ENCODE measurements around the gene CCDC91.
"Not testable (repeated sequence)": the region's sequence is repeated elsewhere in the genome, so short reads cannot be mapped to it uniquely, and the experiment has no call there.

CCDC91 gene

GRCh38 chr12:28374556-28374955 lies 184.3 kb downstream of the CCDC91 start:
- TF ChIP-seq, protein P1, sequence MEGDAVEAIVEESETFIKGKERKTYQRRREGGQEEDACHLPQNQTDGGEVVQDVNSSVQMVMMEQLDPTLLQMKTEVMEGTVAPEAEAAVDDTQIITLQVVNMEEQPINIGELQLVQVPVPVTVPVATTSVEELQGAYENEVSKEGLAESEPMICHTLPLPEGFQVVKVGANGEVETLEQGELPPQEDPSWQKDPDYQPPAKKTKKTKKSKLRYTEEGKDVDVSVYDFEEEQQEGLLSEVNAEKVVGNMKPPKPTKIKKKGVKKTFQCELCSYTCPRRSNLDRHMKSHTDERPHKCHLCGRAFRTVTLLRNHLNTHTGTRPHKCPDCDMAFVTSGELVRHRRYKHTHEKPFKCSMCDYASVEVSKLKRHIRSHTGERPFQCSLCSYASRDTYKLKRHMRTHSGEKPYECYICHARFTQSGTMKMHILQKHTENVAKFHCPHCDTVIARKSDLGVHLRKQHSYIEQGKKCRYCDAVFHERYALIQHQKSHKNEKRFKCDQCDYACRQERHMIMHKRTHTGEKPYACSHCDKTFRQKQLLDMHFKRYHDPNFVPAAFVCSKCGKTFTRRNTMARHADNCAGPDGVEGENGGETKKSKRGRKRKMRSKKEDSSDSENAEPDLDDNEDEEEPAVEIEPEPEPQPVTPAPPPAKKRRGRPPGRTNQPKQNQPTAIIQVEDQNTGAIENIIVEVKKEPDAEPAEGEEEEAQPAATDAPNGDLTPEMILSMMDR (IDR thresholded peaks at IDR 0.05; ENCODE audit: insufficient read depth, low read length, poor library complexity, severe bottlenecking): no peak
- Histone ChIP-seq H3K27me3 (replicated peaks; ENCODE audit: control insufficient read depth, insufficient read depth, low read length) (no peaks in the 10 kb centered on the region), H3K36me3 (ENCODE audit: control insufficient read depth, insufficient read depth, low read length) (no peaks in the 10 kb centered on the region), H3K4me3 (replicated peaks; ENCODE audit: low read depth, low read length) (no peak overlapping the region)
- no peak for DNase-seq (ENCODE audit: extremely low read depth, insufficient read length)

- DNase-seq (ENCODE audit: extremely low read depth, insufficient read length): no peak
- Histone ChIP-seq H3K4me3 (replicated peaks; ENCODE audit: low read depth, low read length) (no peak overlapping the region), H3K36me3 (ENCODE audit: control insufficient read depth, insufficient read depth, low read length) (no peaks in the 10 kb centered on the region), H3K27me3 (replicated peaks; ENCODE audit: control insufficient read depth, insufficient read depth, low read length) (no peaks in the 10 kb centered on the region)
- TF ChIP-seq, protein P1 (IDR thresholded peaks at IDR 0.05; ENCODE audit: insufficient read depth, low read length, poor library complexity, severe bottlenecking): no peak
These were observed 188.5 kb downstream of the CCDC91 start for GRCh38 chr12:28378736-28379135.

DNA sequence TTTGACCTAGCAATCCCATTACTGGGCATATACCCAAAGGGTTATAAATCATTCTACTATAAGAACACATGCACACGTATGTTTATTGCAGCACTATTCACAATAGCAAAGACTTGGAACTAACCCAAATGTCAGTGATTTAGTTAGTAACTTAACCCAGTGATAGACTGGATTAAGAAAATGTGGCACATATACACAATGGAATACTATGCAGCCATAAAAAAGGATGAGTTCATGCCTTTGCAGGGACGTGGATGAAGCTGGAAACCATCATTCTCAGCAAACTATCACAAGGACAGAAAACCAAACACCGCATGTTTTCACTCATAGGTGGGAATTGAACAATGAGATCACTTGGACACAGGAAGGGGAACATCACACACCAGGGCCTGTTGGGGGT lies 189.5 kb downstream of the CCDC91 start:
- DNase-seq (ENCODE audit: extremely low read depth, insufficient read length); H3K27me3 ChIP-seq (replicated peaks; ENCODE audit: control insufficient read depth, insufficient read depth, low read length); H3K4me3 ChIP-seq (replicated peaks; ENCODE audit: low read depth, low read length); H3K36me3 ChIP-seq (ENCODE audit: control insufficient read depth, insufficient read depth, low read length): not testable (repeated sequence)

DNA sequence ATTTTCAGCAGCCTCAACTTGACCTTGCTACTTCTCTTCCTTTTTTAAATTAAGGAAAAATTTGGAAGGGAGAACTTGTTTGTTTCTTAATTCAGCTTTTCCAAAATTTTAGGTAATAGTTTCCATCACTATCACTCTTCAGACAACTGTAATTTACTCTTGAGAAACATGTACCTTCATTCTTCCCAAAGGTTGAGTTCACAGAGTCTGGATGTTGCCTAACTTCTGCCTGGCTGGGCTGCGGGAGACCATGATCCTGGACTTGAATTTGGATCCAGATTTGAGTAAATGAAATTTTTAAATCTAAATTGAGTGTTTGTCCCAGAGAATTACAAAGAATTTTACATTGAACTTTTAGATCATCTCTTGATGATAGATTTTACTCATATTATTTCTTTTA lies 193.1 kb downstream of the CCDC91 start:
- Histone ChIP-seq H3K27me3 (replicated peaks; ENCODE audit: control insufficient read depth, insufficient read depth, low read length) (no peaks in the 10 kb centered on the region), H3K36me3 (ENCODE audit: control insufficient read depth, insufficient read depth, low read length) (no peaks in the 10 kb centered on the region), H3K4me3 (replicated peaks; ENCODE audit: low read depth, low read length) (no peak overlapping the region)
- TF ChIP-seq, protein P1 (IDR thresholded peaks at IDR 0.05; ENCODE audit: insufficient read depth, low read length, poor library complexity, severe bottlenecking): no peak
- DNase-seq (ENCODE audit: extremely low read depth, insufficient read length): no peak

DNA sequence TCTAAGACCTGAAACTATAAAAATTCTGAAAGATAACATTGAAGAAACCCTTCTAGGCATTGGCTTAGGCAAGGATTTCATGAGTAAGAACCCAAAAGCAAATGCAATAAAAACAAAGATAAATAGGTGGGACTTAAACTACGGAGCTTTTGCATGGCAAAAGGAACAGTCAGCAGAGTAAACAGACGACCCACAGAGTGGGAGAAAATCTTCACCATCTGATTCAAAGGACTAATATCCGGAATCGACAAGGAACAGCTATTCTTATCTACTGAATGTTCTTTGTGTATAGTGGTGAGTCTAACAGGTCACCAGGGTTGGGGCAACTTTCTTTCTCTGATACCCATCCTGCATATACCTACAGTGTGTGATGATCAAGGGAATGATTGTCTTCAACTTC lies 198.6 kb downstream of the CCDC91 start:
- no peak overlapping the region for H3K4me3 ChIP-seq (replicated peaks; ENCODE audit: low read depth, low read length)
- DNase-seq (ENCODE audit: extremely low read depth, insufficient read length): no peak
- TF ChIP-seq, protein P1 (IDR thresholded peaks at IDR 0.05; ENCODE audit: insufficient read depth, low read length, poor library complexity, severe bottlenecking): no peak
- no peaks in the 10 kb centered on the region for H3K27me3 ChIP-seq (replicated peaks; ENCODE audit: control insufficient read depth, insufficient read depth, low read length)
- no peaks in the 10 kb centered on the region for H3K36me3 ChIP-seq (ENCODE audit: control insufficient read depth, insufficient read depth, low read length)

DNA sequence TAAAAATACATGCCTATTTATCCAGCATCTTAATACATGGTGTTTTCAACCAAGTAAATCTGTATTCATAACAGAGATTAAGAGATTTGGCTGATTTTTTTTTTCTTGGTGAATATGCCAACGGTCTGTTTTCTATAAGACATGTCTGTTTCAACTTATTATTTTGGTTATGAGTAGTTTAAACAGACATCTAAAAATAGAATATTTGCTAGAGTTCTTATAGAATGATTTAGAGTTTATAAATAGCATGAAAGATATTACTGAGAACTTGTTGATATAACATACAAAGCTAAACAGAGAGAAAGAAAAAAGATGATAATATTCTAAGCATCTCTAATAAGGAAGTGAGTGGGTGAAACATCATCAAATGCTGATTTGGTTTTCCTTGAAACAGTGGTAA lies 199.9 kb downstream of the CCDC91 start:
- no peak for DNase-seq (ENCODE audit: extremely low read depth, insufficient read length)
- Histone ChIP-seq H3K36me3 (ENCODE audit: control insufficient read depth, insufficient read depth, low read length) (no peaks in the 10 kb centered on the region), H3K4me3 (replicated peaks; ENCODE audit: low read depth, low read length) (no peak overlapping the region), H3K27me3 (replicated peaks; ENCODE audit: control insufficient read depth, insufficient read depth, low read length) (no peaks in the 10 kb centered on the region)
- TF ChIP-seq, protein P1 (IDR thresholded peaks at IDR 0.05; ENCODE audit: insufficient read depth, low read length, poor library complexity, severe bottlenecking): no peak

Measured in GM06990 (cell line).